Neural progenitor cell (in vitro differentiated cells): ENCODE measurements around the gene TEX12. TPM values are rescaled to one million over a fixed set of nuclear protein-coding genes. Genes with fewer than 3 reads are reported as not detected.

Experiments
- DNase-seq: peaks from one replicate; pipeline ENCODE4 v3.0.0-alpha.2; 2016; ENCODE audit warnings: low spot score
- H2AFZ ChIP-seq: fragments of 200-600 bp; sonication (generic); replicated peaks from 2 replicates; pipeline ENCODE4 v1.6.1; 2016; ENCODE audit warnings: antibody characterized with exemption
- H3F3A ChIP-seq: fragments of 200-600 bp; sonication (generic); 2 replicates; pipeline ENCODE4 v1.6.1; 2016; ENCODE audit warnings: antibody characterized with exemption, low read depth
- H3K27ac ChIP-seq: fragments of 200-600 bp; sonication (generic); 2 replicates; pipeline ENCODE4 v1.5.1; 2016; ENCODE audit warnings: mild to moderate bottlenecking
- H3K27me3 ChIP-seq: fragments of 200-600 bp; sonication (generic); 2 replicates; pipeline ENCODE4 v1.6.1; 2016; ENCODE audit warnings: mild to moderate bottlenecking, moderate library complexity
- H3K36me3 ChIP-seq: fragments of 200-600 bp; sonication (generic); 2 replicates; pipeline ENCODE4 v1.5.1; 2016
- H3K4me1 ChIP-seq: fragments of 200-600 bp; sonication (generic); 2 replicates; pipeline ENCODE4 v1.6.1; 2016; ENCODE audit warnings: mixed run types
- H3K4me2 ChIP-seq: fragments of 200-600 bp; sonication (generic); 2 replicates; pipeline ENCODE4 v1.6.1; 2016
- H3K4me3 ChIP-seq: fragments of 200-600 bp; sonication (generic); 2 replicates; pipeline ENCODE4 v1.5.1; 2016
- H3K79me2 ChIP-seq: fragments of 200-600 bp; sonication (generic); 2 replicates; pipeline ENCODE4 v1.6.1; 2016; ENCODE audit warnings: low read depth
- H3K9ac ChIP-seq: fragments of 200-600 bp; sonication (generic); 2 replicates; pipeline ENCODE4 v1.6.1; 2016
- H3K9me3 ChIP-seq: fragments of 200-600 bp; sonication (generic); 2 replicates; pipeline ENCODE4 v1.5.1; 2016; ENCODE audit warnings: low read depth
- H4K20me1 ChIP-seq: fragments of 200-600 bp; sonication (generic); 2 replicates; pipeline ENCODE4 v1.6.1; 2016; ENCODE audit warnings: low read depth
- H3K27ac Mint-ChIP-seq: 3 replicates; pipeline ENCODE4 v1.8.0; 2021; ENCODE audit warnings: mixed read lengths
- H3K27me3 Mint-ChIP-seq: 2 replicates; pipeline ENCODE4 v1.8.0; 2022; ENCODE audit warnings: low read depth, mild to moderate bottlenecking, inconsistent platforms, moderate library complexity, mixed read lengths; ENCODE audit not compliant: insufficient read depth
- H3K36me3 Mint-ChIP-seq: 3 replicates; pipeline ENCODE4 v1.8.0; 2021; ENCODE audit warnings: mixed read lengths
- H3K4me1 Mint-ChIP-seq: 3 replicates; pipeline ENCODE4 v1.8.0; 2021; ENCODE audit warnings: mixed read lengths
- H3K4me3 Mint-ChIP-seq: 3 replicates; pipeline ENCODE4 v1.8.0; 2021; ENCODE audit warnings: mild to moderate bottlenecking, moderate library complexity, mixed read lengths
- H3K9me3 Mint-ChIP-seq: 3 replicates; pipeline ENCODE4 v1.8.0; 2020; ENCODE audit warnings: mixed read lengths
- CTCF ChIP-seq: fragments of 200-600 bp; sonication (generic); IDR thresholded peaks from 2 replicates; pipeline ENCODE4 v1.5.1; 2017; ENCODE audit warnings: antibody characterized with exemption, mild to moderate bottlenecking
- EZH2 ChIP-seq: fragments of 200-600 bp; sonication (generic); IDR thresholded peaks from 2 replicates; pipeline ENCODE4 v1.6.1; 2017; ENCODE audit warnings: antibody characterized with exemption, mild to moderate bottlenecking, moderate library complexity
- EZH2phosphoT487 ChIP-seq: fragments of 200-600 bp; sonication (generic); IDR thresholded peaks from 2 replicates; pipeline ENCODE4 v1.6.1; 2017; ENCODE audit warnings: antibody characterized with exemption
- total RNA-seq: library from RNA; depleted of rRNA; stranded (reverse); fragments of >200 nt; gene quantifications from 2 replicates; pipeline ENCODE4 v1.2.3, GENCODE V29; 2015; ENCODE audit warnings: low replicate concordance

TEX12 gene
- total RNA-seq, 1 donor from 2014 or later, result 0.51 TPM

GRCh38 chr11:112212710-112213109 lies 45.5 kb downstream of the TEX12 start:
- Histone ChIP-seq H3K9me3 (no peaks in the 10 kb centered on the region), H3K27ac (no peak overlapping the region), H3K4me1 (no peaks in the 10 kb centered on the region), H3K4me3 (no peak overlapping the region), H4K20me1 (no peaks in the 10 kb centered on the region), H3K9ac (no peak overlapping the region), H3F3A (no peaks in the 10 kb centered on the region), H2AFZ (no peak overlapping the region), H3K36me3 (no peaks in the 10 kb centered on the region), H3K4me2 (no peak overlapping the region), H3K79me2 (no peaks in the 10 kb centered on the region), H3K27me3 (peaks cover 31% of the 10 kb centered on the region)
- DNase-seq, result no peak
- no peaks in the 10 kb centered on the region for H3K4me1 Mint-ChIP-seq
- no peak overlapping the region for H3K27ac Mint-ChIP-seq
- H3K9me3 Mint-ChIP-seq, result no peaks in the 10 kb centered on the region
- TF ChIP-seq EZH2phosphoT487, result no peak
- TF ChIP-seq EZH2, result no peak
- no peak for TF ChIP-seq CTCF
- no peaks in the 10 kb centered on the region for H3K27me3 Mint-ChIP-seq
- no peaks in the 10 kb centered on the region for H3K36me3 Mint-ChIP-seq
- no peak overlapping the region for H3K4me3 Mint-ChIP-seq

- Histone ChIP-seq H3K4me2 (no peak overlapping the region), H3F3A (no peaks in the 10 kb centered on the region), H3K27me3 (peaks cover 25% of the 10 kb centered on the region), H3K4me1 (no peaks in the 10 kb centered on the region), H4K20me1 (no peaks in the 10 kb centered on the region), H3K4me3 (no peak overlapping the region), H3K9ac (no peak overlapping the region), H3K79me2 (no peaks in the 10 kb centered on the region), H2AFZ (no peak overlapping the region), H3K9me3 (no peaks in the 10 kb centered on the region), H3K36me3 (no peaks in the 10 kb centered on the region), H3K27ac (no peak overlapping the region)
- Mint-ChIP-seq H3K27me3 (no peaks in the 10 kb centered on the region), H3K27ac (no peak overlapping the region), H3K4me3 (no peak overlapping the region), H3K4me1 (no peaks in the 10 kb centered on the region), H3K9me3 (no peaks in the 10 kb centered on the region), H3K36me3 (no peaks in the 10 kb centered on the region)
- TF ChIP-seq CTCF (no peak), EZH2 (no peak), EZH2phosphoT487 (no peak)
- DNase-seq, result no peak
Measured at GRCh38 chr11:112213753-112214152, 46.6 kb downstream of the TEX12 start.

GRCh38 chr11:112215621-112216020 lies 48.4 kb downstream of the TEX12 start:
- DNase-seq, result no peak
- H3K27ac Mint-ChIP-seq, result no peak overlapping the region
- Histone ChIP-seq H4K20me1 (no peaks in the 10 kb centered on the region), H3K4me1 (no peaks in the 10 kb centered on the region), H3K36me3 (no peaks in the 10 kb centered on the region), H3K9me3 (no peaks in the 10 kb centered on the region), H2AFZ (no peak overlapping the region), H3K79me2 (no peaks in the 10 kb centered on the region), H3K4me3 (no peak overlapping the region), H3K27ac (no peak overlapping the region), H3K4me2 (no peak overlapping the region), H3K9ac (no peak overlapping the region), H3K27me3 (peaks cover 8% of the 10 kb centered on the region), H3F3A (no peaks in the 10 kb centered on the region)
- H3K27me3 Mint-ChIP-seq, result no peaks in the 10 kb centered on the region
- no peak overlapping the region for H3K4me3 Mint-ChIP-seq
- H3K4me1 Mint-ChIP-seq, result no peaks in the 10 kb centered on the region
- no peaks in the 10 kb centered on the region for H3K9me3 Mint-ChIP-seq
- no peak for TF ChIP-seq EZH2phosphoT487
- no peak for TF ChIP-seq CTCF
- no peak for TF ChIP-seq EZH2
- H3K36me3 Mint-ChIP-seq, result no peaks in the 10 kb centered on the region
